Measurements from ENCODE around the gene RNF40.

- TF ChIP-seq CTCF (optimal IDR thresholded peaks at IDR 0.05 in 1 of 3, IDR thresholded peaks at IDR 0.05 in 1 of 3, conservative IDR thresholded peaks at IDR 0.05 in 1 of 3; ENCODE audit: extremely low read depth in 1 of 3, insufficient read depth in 2 of 3, low read length in 3 of 3), result no peak
- TF ChIP-seq EZH2 (IDR thresholded peaks at IDR 0.05; ENCODE audit: low read length), result no peak
Measured at GRCh38 chr16:30761928-30762902, at the start of gene RNF40, which contains the start of gene CFAP119.

All from keratinocyte (primary cell).